Keratinocyte (primary cell): Measurements from ENCODE around the gene FTCD. TPM values are rescaled to one million over a fixed set of nuclear protein-coding genes. Genes with fewer than 3 reads are reported as not detected.

Source experiments
- DNase-seq: peaks from one replicate; pipeline ENCODE4 v3.0.0-alpha.2; 2011; ENCODE audit warnings: low read depth, missing footprints, low spot score
- FAIRE-seq: peaks from 2 replicates; lab custom pipeline; 2011; peaks lifted over from hg19 to GRCh38; lab: Jason Lieb, UNC
- H2AFZ ChIP-seq: 2 replicates; pipeline ENCODE4 v1.6.0; 2012; ENCODE audit warnings: low read length, control low read depth, inconsistent platforms; ENCODE audit not compliant: control insufficient read depth
- H3K27ac ChIP-seq: 2 replicates; pipeline ENCODE4 v1.5.1; 2011; ENCODE audit warnings: low read length; ENCODE audit not compliant: control insufficient read depth, insufficient read depth
- H3K27me3 ChIP-seq: 3 replicates; pipeline ENCODE4 v1.6.0; 2011; ENCODE audit warnings: low read length; ENCODE audit not compliant: control insufficient read depth, insufficient read depth; ENCODE audit errors: extremely low read depth
- H3K36me3 ChIP-seq, 2 experiments: 2 replicates in 1 of 2; 3 replicates in 1 of 2; pipeline ENCODE4 v1.5.1; 2011; ENCODE audit warnings: low read length in 2 of 2, mild to moderate bottlenecking in 1 of 2; ENCODE audit not compliant: control insufficient read depth in 2 of 2, insufficient read depth in 2 of 2; ENCODE audit errors: extremely low read depth in 1 of 2
- H3K4me1 ChIP-seq: 3 replicates; pipeline ENCODE4 v1.5.1; 2011; ENCODE audit warnings: low read length; ENCODE audit not compliant: control insufficient read depth, insufficient read depth; ENCODE audit errors: extremely low read depth
- H3K4me2 ChIP-seq: 3 replicates; pipeline ENCODE4 v1.6.0; 2011; ENCODE audit warnings: low read depth, low read length; ENCODE audit not compliant: control insufficient read depth, insufficient read depth; ENCODE audit errors: extremely low read depth
- H3K4me3 ChIP-seq, 3 experiments: fragments of 200-600 bp in 1 of 3; sonication (generic) in 1 of 3; 2 replicates in 2 of 3; 3 replicates in 1 of 3; pipeline ENCODE4 v1.5.1; 2011 to 2016; ENCODE audit warnings: low read length in 3 of 3, mild to moderate bottlenecking in 3 of 3, control low read depth in 2 of 3, inconsistent platforms in 1 of 3, low read depth in 1 of 3, mixed read lengths in 1 of 3, mixed run types in 1 of 3, moderate library complexity in 1 of 3; ENCODE audit not compliant: control insufficient read depth in 2 of 3, insufficient read depth in 2 of 3; ENCODE audit errors: extremely low read depth in 1 of 3
- H3K79me2 ChIP-seq: 2 replicates; pipeline ENCODE4 v1.6.0; 2012; ENCODE audit warnings: low read length; ENCODE audit not compliant: control insufficient read depth, insufficient read depth
- H3K9ac ChIP-seq: 3 replicates; pipeline ENCODE4 v1.6.0; 2011; ENCODE audit warnings: low read length; ENCODE audit not compliant: control insufficient read depth, insufficient read depth; ENCODE audit errors: extremely low read depth
- H3K9me1 ChIP-seq: 3 replicates; pipeline ENCODE4 v1.6.0; 2011; ENCODE audit warnings: low read length; ENCODE audit not compliant: control insufficient read depth, insufficient read depth; ENCODE audit errors: extremely low read depth
- H3K9me3 ChIP-seq: 2 replicates; pipeline ENCODE4 v1.5.1; 2012; ENCODE audit warnings: low read depth, low read length; ENCODE audit not compliant: control insufficient read depth
- H4K20me1 ChIP-seq: 3 replicates; pipeline ENCODE4 v1.6.0; 2011; ENCODE audit warnings: low read length; ENCODE audit not compliant: control insufficient read depth, insufficient read depth; ENCODE audit errors: extremely low read depth
- CTCF ChIP-seq, 3 experiments: IDR thresholded peaks in 1 of 3; conservative IDR thresholded peaks in 1 of 3; optimal IDR thresholded peaks in 1 of 3; 2 replicates in 2 of 3; 3 replicates in 1 of 3; pipeline versions ENCODE3 to v1.5.1; 2011; ENCODE audit warnings: low read length in 3 of 3, mild to moderate bottlenecking in 3 of 3, moderate library complexity in 2 of 3, control low read depth in 1 of 3, inconsistent platforms in 1 of 3; ENCODE audit not compliant: insufficient read depth in 2 of 3; ENCODE audit errors: extremely low read depth in 1 of 3
- EZH2 ChIP-seq: IDR thresholded peaks from one replicate; pipeline ENCODE4 v1.6.1; 2012; ENCODE audit warnings: inconsistent platforms, mild to moderate bottlenecking, low read length, moderate library complexity
- dilution Hi-C: fragments of 300-500 bp; cut with MboI; formaldehyde crosslinking; loops from one replicate; pipeline ENCODE4 v1.7.0; 2020; ENCODE audit warnings: low sequenced_read_pairs; ENCODE audit not compliant: extremely low pct_ligation_motif_present
- polyA plus RNA-seq, 5 experiments: library from polyadenylated mRNA; depleted of rRNA in 3 of 5; stranded (reverse) in 3 of 5; stranded (forward) in 1 of 5; unstranded in 1 of 5; fragments of >200 nt; gene quantifications; 1 replicate in 1 of 5; 2 replicates in 3 of 5; 3 replicates in 1 of 5; pipeline versions ENCODE4 v1.2.1 to v1.2.3, GENCODE V29; 2011 to 2012; ENCODE audit warnings: missing spikeins in 2 of 5, low read depth in 1 of 5, low replicate concordance in 1 of 5

FTCD gene
- polyA plus RNA-seq, 1 donor (not counting 4 experiments of a cell fraction or from before 2014, with no cell fraction given), result not detected

- Histone ChIP-seq H3K4me1 (no peaks in the 10 kb centered on the region), H3K9me1 (no peaks in the 10 kb centered on the region), H3K4me3 (no peak overlapping the region), H3K9me3 (peaks cover 4% of the 10 kb centered on the region), H3K9ac (no peak overlapping the region), H2AFZ (no peak overlapping the region), H4K20me1 (no peaks in the 10 kb centered on the region), H3K36me3 (no peaks in the 10 kb centered on the region), H3K79me2 (no peaks in the 10 kb centered on the region), H3K27ac (no peak overlapping the region), H3K27me3 (peaks cover 19% of the 10 kb centered on the region), H3K4me2 (no peak overlapping the region)
- FAIRE-seq (no peak), DNase-seq (no peak)
- TF ChIP-seq EZH2, result no peak
- dilution Hi-C loops, result no loop called here
Observed at GRCh38 chr21:46092026-46092764, 63.2 kb downstream of the FTCD start.

- Histone ChIP-seq H3K36me3 (no peaks in the 10 kb centered on the region), H3K4me1 (no peaks in the 10 kb centered on the region), H3K27ac (no peak overlapping the region), H3K9me1 (no peaks in the 10 kb centered on the region), H3K4me3 (no peak overlapping the region), H3K9ac (no peak overlapping the region), H3K79me2 (no peaks in the 10 kb centered on the region), H4K20me1 (no peaks in the 10 kb centered on the region), H2AFZ (no peak overlapping the region), H3K9me3 (peaks cover 4% of the 10 kb centered on the region), H3K4me2 (no peak overlapping the region), H3K27me3 (peaks cover 13% of the 10 kb centered on the region)
- dilution Hi-C loops, result no loop called here
- TF ChIP-seq CTCF (optimal IDR thresholded peaks at IDR 0.05 in 1 of 3, IDR thresholded peaks at IDR 0.05 in 1 of 3, conservative IDR thresholded peaks at IDR 0.05 in 1 of 3; ENCODE audit: extremely low read depth in 1 of 3, insufficient read depth in 2 of 3, low read length in 3 of 3) (no peak), EZH2 (no peak)
- FAIRE-seq, result no peak
- no peak for DNase-seq
Observed at GRCh38 chr21:46091631-46092025, 63.8 kb downstream of the FTCD start.
